Measurements from ENCODE around the gene BASP1. TPM values are rescaled to one million over a fixed set of nuclear protein-coding genes. Genes with fewer than 3 reads are reported as not detected.

BASP1 gene
- total and polyA plus RNA-seq, 8 donors = 0.23 to 8.3 (median 1.8) TPM

- Histone ChIP-seq H3K9me3 (no peaks in the 10 kb centered on the region), H3K27ac (no peak overlapping the region), H3K4me3 (peak overlapping the region in 1 of 4 donors; percentile 6), H3K27me3 (peaks cover 0 to 14% (median under 1%) of the 10 kb centered on the region in 4 donors), H3K36me3 (no peaks in the 10 kb centered on the region), H3K4me1 (no peaks in the 10 kb centered on the region)
- WGBS, 2 donors = 5% methylated on average over 59 of the region's 59 CpGs
- no peak for FAIRE-seq
- DNase-seq = peak; percentile 70 to 84 (median 78)
- ATAC-seq = peak; percentile 85 to 92 (median 86)
- intact Hi-C loops (cut with DNase I) = loop anchor here in 2 of 3 donors (5.0 to 10.0 kb wide), 2 partner anchors 1086 to 1098 kb away; no protein-coding TSS in a partner anchor
- peak; percentile 32 to 64 (median 54) for TF ChIP-seq CTCF (IDR thresholded peaks at IDR 0.05)
Observed at GRCh38 chr5:17216176-17216973, 1.1 kb upstream of the BASP1 start.

- ATAC-seq (peak in 3 of 4 donors; percentile 6 to 28 (median 20)), DNase-seq (peak in 2 of 6 donors; percentile 61 to 68), FAIRE-seq (no peak)
- intact Hi-C loops (cut with DNase I) = loop anchor here in 2 of 3 donors (5.0 to 10.0 kb wide), 2 partner anchors 1085 to 1098 kb away; no protein-coding TSS in a partner anchor
- Histone ChIP-seq H3K27me3 (peaks cover 0 to 14% (median 2%) of the 10 kb centered on the region in 4 donors), H3K27ac (no peak overlapping the region), H3K36me3 (no peaks in the 10 kb centered on the region), H3K4me3 (peak overlapping the region in 1 of 4 donors; percentile 42), H3K9me3 (no peaks in the 10 kb centered on the region), H3K4me1 (no peaks in the 10 kb centered on the region)
- TF ChIP-seq CTCF (IDR thresholded peaks at IDR 0.05) = no peak
- 7% methylated on average over 9 to 22 of the region's 22 CpGs for WGBS, 2 donors
Observed at GRCh38 chr5:17216974-17217492, 398 bp upstream of the BASP1 start.

- DNase-seq (peak in 3 of 6 donors; percentile 20 to 66 (median 58)), ATAC-seq (peak in 3 of 4 donors; percentile 17 to 26 (median 19)), FAIRE-seq (no peak)
- Histone ChIP-seq H3K4me1 (no peaks in the 10 kb centered on the region), H3K4me3 (peak overlapping the region; percentile 4 to 42 (median 18)), H3K27ac (peak overlapping the region in 1 of 4 donors; percentile 11), H3K27me3 (peaks cover 0 to 14% (median 2%) of the 10 kb centered on the region in 4 donors), H3K9me3 (no peaks in the 10 kb centered on the region), H3K36me3 (no peaks in the 10 kb centered on the region)
- 2% methylated on average over 45 of the region's 45 CpGs for WGBS, 2 donors
- TF ChIP-seq CTCF (IDR thresholded peaks at IDR 0.05) = no peak
- intact Hi-C loops (cut with DNase I) = loop anchor here in 2 of 3 donors (5.0 to 10.0 kb wide), 2 partner anchors 1084 to 1096 kb away; no protein-coding TSS in a partner anchor
Observed at GRCh38 chr5:17218353-17219005, 1.0 kb downstream of the BASP1 start.

GRCh38 chr5:17219006-17219422, 1.6 kb downstream of the BASP1 start:
- intact Hi-C loops (cut with DNase I) = loop anchor here in 2 of 3 donors (5.0 to 10.0 kb wide), 2 partner anchors 1083 to 1096 kb away; no protein-coding TSS in a partner anchor
- H3K27me3 ChIP-seq = peaks cover 0 to 14% (median 2%) of the 10 kb centered on the region in 4 donors
- DNase-seq (no peak), FAIRE-seq (no peak), ATAC-seq (no peak)
- H3K27ac ChIP-seq = no peak overlapping the region
- peak overlapping the region in 2 of 4 donors; percentile 31 to 42 for H3K4me3 ChIP-seq
- H3K36me3 ChIP-seq = no peaks in the 10 kb centered on the region
- 12 to 14% methylated on average over 20 of the region's 20 CpGs for WGBS, 2 donors
- H3K4me1 ChIP-seq = no peaks in the 10 kb centered on the region
- no peaks in the 10 kb centered on the region for H3K9me3 ChIP-seq
- no peak for TF ChIP-seq CTCF (IDR thresholded peaks at IDR 0.05)
